HepG2 (cell line): ENCODE measurements around the gene FZD7. TPM values are rescaled to one million over a fixed set of nuclear protein-coding genes. Genes with fewer than 3 reads are reported as not detected.

Experiments used
- ATAC-seq: fragments of 200-7000 bp; cut with Tn5 transposase; 3 replicates; pipeline ENCODE4 v1.9.1; 2020; ENCODE audit warnings: mild to moderate bottlenecking, moderate library complexity
- BruUV-seq: library from RNA; stranded (reverse); fragments of 400-500 nt; replicated peaks from 2 replicates; lab custom pipeline; 2021; lab: Mats Ljungman, UMichigan
- CTCF ChIA-PET: fragments of 300-600 bp; formaldehyde crosslinking; extraction: SDS; loops from one replicate; lab custom pipeline; 2021; ENCODE audit warnings: low total read pairs, inconsistent platforms, low intra/inter-chr PET ratio; lab: Yijun Ruan, JAX
- POLR2A ChIA-PET: fragments of 350-600 bp; sonication (Branson Sonifier 250); formaldehyde crosslinking; loops from one replicate; lab custom pipeline; 2020; ENCODE audit warnings: antibody characterized with exemption, inconsistent platforms; lab: Yijun Ruan, JAX
- DNase-seq: peaks from one replicate; pipeline ENCODE4 v3.0.0-alpha.2; 2015; ENCODE audit warnings: low spot score
- FAIRE-seq: peaks from 3 replicates; lab custom pipeline; 2011; peaks lifted over from hg19 to GRCh38; lab: Jason Lieb, UNC
- H2AFZ ChIP-seq: one replicate; pipeline ENCODE4 v1.6.1; 2011; ENCODE audit warnings: low read length, inconsistent platforms
- H3K27ac ChIP-seq: fragments of 300-600 bp; 3 replicates; pipeline ENCODE4 v1.8.0; 2011; ENCODE audit warnings: mixed run types, mild to moderate bottlenecking, mixed read lengths, low read length, inconsistent platforms; ENCODE audit not compliant: insufficient read depth; ENCODE audit errors: extremely low read length
- H3K27me3 ChIP-seq, 2 experiments: fragments of 200-600 bp in 1 of 2; 2 replicates in 1 of 2; 3 replicates in 1 of 2; pipeline versions ENCODE4 v1.6.0 to v1.8.0; 2011; ENCODE audit warnings: low read length in 2 of 2, mild to moderate bottlenecking in 2 of 2, moderate library complexity in 2 of 2, inconsistent platforms in 1 of 2; ENCODE audit not compliant: insufficient read depth in 2 of 2, control insufficient read depth in 1 of 2
- H3K36me3 ChIP-seq, 2 experiments: fragments of 200-600 bp in 1 of 2; replicated peaks in 1 of 2; 2 replicates in 1 of 2; 3 replicates in 1 of 2; pipeline versions ENCODE4 v1.5.1 to v1.8.0; 2011; ENCODE audit warnings: low read length in 2 of 2, inconsistent platforms in 1 of 2; ENCODE audit not compliant: insufficient read depth in 2 of 2, control insufficient read depth in 1 of 2
- H3K4me1 ChIP-seq: 2 replicates; pipeline ENCODE4 v1.5.1; 2012; ENCODE audit warnings: low read length, inconsistent platforms; ENCODE audit not compliant: insufficient read depth
- H3K4me2 ChIP-seq: 2 replicates; pipeline ENCODE4 v1.6.0; 2011; ENCODE audit warnings: low read depth, low read length, inconsistent platforms
- H3K4me3 ChIP-seq, 3 experiments: fragments of 200-600 bp in 1 of 3; sonication (generic), shearing (Covaris generic) in 1 of 3; replicated peaks in 1 of 3; 2 replicates each; pipeline ENCODE4 v1.5.1; 2011 to 2016; ENCODE audit warnings: low read length in 3 of 3, inconsistent platforms in 2 of 3, low read depth in 2 of 3, mild to moderate bottlenecking in 2 of 3, control low read depth in 1 of 3, mixed read lengths in 1 of 3; ENCODE audit not compliant: insufficient read depth in 1 of 3
- H3K79me2 ChIP-seq: one replicate; pipeline ENCODE4 v1.6.1; 2011; ENCODE audit warnings: low read length, inconsistent platforms; ENCODE audit not compliant: insufficient read depth
- H3K9ac ChIP-seq: 2 replicates; pipeline ENCODE4 v1.6.0; 2011; ENCODE audit warnings: mild to moderate bottlenecking, low read depth, low read length, inconsistent platforms; ENCODE audit not compliant: insufficient read depth
- H3K9me3 ChIP-seq: 2 replicates; pipeline ENCODE4 v1.5.1; 2012; ENCODE audit warnings: mild to moderate bottlenecking, low read length
- H4K20me1 ChIP-seq: 2 replicates; pipeline ENCODE4 v1.6.0; 2011; ENCODE audit warnings: inconsistent platforms, mild to moderate bottlenecking, low read length, moderate library complexity; ENCODE audit not compliant: insufficient read depth
- E2F1 ChIP-seq: sonication (generic); formaldehyde crosslinking; IDR thresholded peaks from 2 replicates; pipeline ENCODE4 v1.5.0; 2020; ENCODE audit warnings: missing genetic modification reagents
- HCFC1 ChIP-seq: fragments of 150-350 bp; IDR thresholded peaks from 2 replicates; pipeline ENCODE4 v1.6.1; 2014; ENCODE audit warnings: low read depth, low read length
- HNRNPLL ChIP-seq: fragments of 200-400 bp; formaldehyde crosslinking; IDR thresholded peaks from 2 replicates; pipeline ENCODE4 v1.6.1; 2017; ENCODE audit warnings: mild to moderate bottlenecking, low read depth, low read length; ENCODE audit not compliant: poor library complexity, severe bottlenecking
- MXD4 ChIP-seq: IDR thresholded peaks from 2 replicates; pipeline ENCODE4 v1.6.1; 2016; ENCODE audit warnings: mild to moderate bottlenecking, missing biosample characterization, missing genetic modification reagents
- NCOR1 ChIP-seq: fragments of 200-600 bp; sonication (generic); IDR thresholded peaks from 2 replicates; pipeline ENCODE4 v1.7.0; 2017; ENCODE audit warnings: antibody characterized with exemption, low read length, borderline replicate concordance
- PLRG1 ChIP-seq: fragments of 450-650 bp; conservative IDR thresholded peaks from 2 replicates; pipeline ENCODE4 v1.6.1; 2016
- POLR2AphosphoS2 ChIP-seq: IDR thresholded peaks from 2 replicates; pipeline ENCODE4 v1.6.1; 2011; ENCODE audit warnings: low read depth, low read length, improper control_type of control experiment
- TBL1XR1 ChIP-seq: fragments of 150-350 bp; IDR thresholded peaks from 2 replicates; pipeline ENCODE4 v1.6.1; 2014; ENCODE audit warnings: borderline replicate concordance, low read length; ENCODE audit not compliant: partially characterized antibody
- TCF7L2 ChIP-seq: IDR thresholded peaks from 2 replicates; pipeline ENCODE4 v1.6.1; 2011; ENCODE audit warnings: mild to moderate bottlenecking, low read depth, low read length, moderate library complexity
- ZKSCAN5 ChIP-seq: sonication (generic); formaldehyde crosslinking; IDR thresholded peaks from 2 replicates; pipeline ENCODE4 v1.5.1; 2020; ENCODE audit warnings: mild to moderate bottlenecking, missing genetic modification reagents
- ZNF260 ChIP-seq: sonication (generic); formaldehyde crosslinking; IDR thresholded peaks from 2 replicates; pipeline ENCODE4 v1.4.0; 2020; ENCODE audit warnings: missing genetic modification reagents, low read depth, mild to moderate bottlenecking, borderline replicate concordance
- ZNF609 ChIP-seq: sonication (generic); formaldehyde crosslinking; IDR thresholded peaks from 2 replicates; pipeline ENCODE4 v1.4.0; 2020; ENCODE audit warnings: mild to moderate bottlenecking, missing genetic modification reagents, borderline replicate concordance
- ZNF629 ChIP-seq: sonication (generic); formaldehyde crosslinking; conservative IDR thresholded peaks from 2 replicates; pipeline ENCODE4 v1.5.0; 2020; ENCODE audit warnings: missing genetic modification reagents
- ZNF720 ChIP-seq: sonication (generic); formaldehyde crosslinking; IDR thresholded peaks from 2 replicates; pipeline ENCODE4 v1.4.0; 2020; ENCODE audit warnings: missing genetic modification reagents
- ZNF800 ChIP-seq: sonication (generic); formaldehyde crosslinking; IDR thresholded peaks from 2 replicates; pipeline ENCODE4 v1.4.0; 2020; ENCODE audit warnings: missing genetic modification reagents
- ZSCAN20 ChIP-seq: sonication (generic); formaldehyde crosslinking; IDR thresholded peaks from 2 replicates; pipeline ENCODE4 v1.4.0; 2020; ENCODE audit warnings: missing genetic modification reagents, mild to moderate bottlenecking, borderline replicate concordance
- ZSCAN9 ChIP-seq: IDR thresholded peaks from 2 replicates; pipeline ENCODE4 v1.6.1; 2016; ENCODE audit warnings: borderline replicate concordance
- WGBS: methylation state at CpG from one replicate; pipeline ENCODE4 v1.1.6; 2017; ENCODE audit warnings: low lambda C conversion rate; 5-methylcytosine and 5-hydroxymethylcytosine counted together
- in situ Hi-C: cut with HindIII; loops from 2 replicates; pipeline ENCODE4 v1.10.0; 2017; ENCODE audit warnings: low pct_unique_long_range_greater_than_20kb; ENCODE audit not compliant: extremely low pct_ligation_motif_present
- intact Hi-C: fragments of 100-400 bp; cut with micrococcal nuclease; formaldehyde crosslinking; loops from one replicate; pipeline ENCODE4 v1.10.0; 2022; ENCODE audit not compliant: unreplicated experiment
- polyA plus RNA-seq, 8 experiments: library from polyadenylated mRNA; depleted of rRNA in 3 of 8; stranded (reverse) in 7 of 8; unstranded in 1 of 8; fragments of >200 nt; fragmentation: Illumina TruSeq in 4 of 8; extraction: Trizol in 4 of 8; gene quantifications; 2 replicates each; pipeline versions ENCODE4 v1.2.1 to v1.2.3, GENCODE V29; 2011 to 2016; ENCODE audit warnings: low read depth in 4 of 8, missing spikeins in 1 of 8, mixed read lengths in 1 of 8; ENCODE audit not compliant: insufficient read depth in 1 of 8
- total RNA-seq, 5 experiments: library from RNA; depleted of rRNA; stranded (reverse); fragments of >200 nt; fragmentation: Illumina TruSeq; extraction: Trizol; gene quantifications; 2 replicates each; pipeline ENCODE4 v1.2.3, GENCODE V29; 2016; ENCODE audit warnings: low read depth in 1 of 5

FZD7 gene
- total and polyA plus RNA-seq, 2 of the 13 experiments (the other 11 are each of a cell fraction or from before 2014, with no cell fraction given): 0.13 to 0.38 TPM

DNA sequence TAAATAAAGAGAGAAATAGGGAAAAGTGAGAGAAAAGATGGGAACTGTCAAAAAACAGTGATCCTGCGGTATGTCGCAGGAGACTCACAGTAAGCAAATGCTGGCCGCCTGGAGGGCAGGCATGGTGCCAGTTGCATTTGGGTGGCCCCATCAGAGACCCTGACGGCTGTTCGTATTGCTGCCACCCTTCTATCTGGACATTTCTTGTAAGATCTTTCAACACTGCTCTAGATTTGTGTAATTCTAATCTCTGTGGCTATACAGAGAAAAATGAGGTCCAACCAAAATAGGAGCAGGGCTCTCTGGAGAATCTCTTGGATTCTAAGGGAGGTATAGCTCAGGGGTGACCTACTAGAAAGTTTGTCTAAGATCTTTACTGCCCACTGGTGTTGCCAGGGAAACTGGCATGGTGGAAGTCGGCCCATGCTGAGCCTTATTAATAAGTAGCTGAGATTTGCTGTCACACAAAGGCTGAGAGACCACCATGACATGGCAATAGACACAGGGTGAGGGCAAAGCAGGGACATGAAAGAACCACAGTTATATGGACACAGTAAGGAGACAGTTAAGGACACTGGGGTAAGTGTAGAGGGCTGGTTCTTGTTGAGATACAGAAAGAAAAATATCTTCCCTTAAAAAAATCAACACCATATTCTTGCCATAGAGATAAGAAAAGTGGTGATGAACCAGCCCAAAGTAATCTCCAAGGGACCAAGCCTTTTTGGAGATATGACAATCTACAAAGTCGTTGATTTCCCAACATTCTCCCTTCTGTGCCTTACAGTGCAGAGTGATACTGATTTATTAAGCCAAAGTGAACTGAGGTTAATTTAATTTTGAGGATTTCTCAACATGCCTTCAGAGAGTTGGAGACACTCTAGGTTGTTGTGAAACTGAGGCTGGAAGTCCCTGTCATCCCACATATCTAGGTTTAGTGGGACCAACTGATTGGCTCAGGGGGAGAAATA, 26.4 kb upstream of the FZD7 start:
- ChIA-PET CTCF (no interaction called here), POLR2A (no interaction called here)
- Histone ChIP-seq H3K79me2 (no peaks in the 10 kb centered on the region), H3K4me3 (no peak overlapping the region), H3K27ac (no peak overlapping the region), H4K20me1 (no peaks in the 10 kb centered on the region), H3K4me1 (no peaks in the 10 kb centered on the region), H3K9me3 (no peaks in the 10 kb centered on the region), H3K9ac (no peak overlapping the region), H3K27me3 (peaks cover 0 to 12% of the 10 kb centered on the region in 2 experiments; a peak in 3 of 5 replicates), H3K4me2 (no peak overlapping the region), H3K36me3 (no peaks in the 10 kb centered on the region), H2AFZ (no peak overlapping the region)
- in situ Hi-C loops: no loop called here
- intact Hi-C loops: no loop called here
- no peak for DNase-seq
- FAIRE-seq: no peak
- no TSS peak for BruUV-seq
- no peak for ATAC-seq
- 31% methylated on average over 7 of the region's 7 CpGs for WGBS
- TF ChIP-seq NCOR1 (no peak), E2F1 (CRISPR knock-in tag) (no peak), ZNF609 (CRISPR knock-in tag) (no peak), MXD4 (CRISPR knock-in tag) (no peak), TBL1XR1 (no peak), HCFC1 (no peak), PLRG1 (no peak), ZNF720 (no peak), TCF7L2 (no peak), ZNF629 (CRISPR knock-in tag) (no peak), ZSCAN20 (CRISPR knock-in tag) (no peak), POLR2AphosphoS2 (no peak), ZNF260 (CRISPR knock-in tag) (no peak), ZSCAN9 (CRISPR knock-in tag) (no peak), HNRNPLL (no peak), ZNF800 (CRISPR knock-in tag) (no peak), ZKSCAN5 (CRISPR knock-in tag) (no peak)
